Measurements from ENCODE around the gene C12orf42. TPM values are rescaled to one million over a fixed set of nuclear protein-coding genes. Genes with fewer than 3 reads are reported as not detected.

Gene C12orf42
- total RNA-seq, 1 experiment from 2014 or later = not detected

GRCh38 chr12:103397536-103397935 lies 98.2 kb downstream of the C12orf42 start:
- Histone ChIP-seq H3K9ac (ENCODE audit: low read length) (no peak overlapping the region), H3K4me1 (ENCODE audit: low read length) (no peaks in the 10 kb centered on the region), H2AFZ (ENCODE audit: low read length) (no peak overlapping the region), H3K36me3 (ENCODE audit: insufficient read depth, low read length) (no peaks in the 10 kb centered on the region), H3K4me2 (ENCODE audit: low read depth, low read length, poor library complexity, severe bottlenecking) (no peak overlapping the region), H3K9me2 (replicated peaks; ENCODE audit: insufficient read depth, low read length) (no peaks in the 10 kb centered on the region), H3K27me3 (ENCODE audit: low read length) (no peaks in the 10 kb centered on the region), H3K79me2 (ENCODE audit: low read length) (no peaks in the 10 kb centered on the region), H3K9me3 (ENCODE audit: low read length) (no peaks in the 10 kb centered on the region), H4K20me1 (ENCODE audit: insufficient read depth, low read depth, low read length) (no peaks in the 10 kb centered on the region), H3K27ac (ENCODE audit: low read length) (no peak overlapping the region), H3K4me3 (ENCODE audit: low read length) (no peak overlapping the region)
- no peak for DNase-seq

GRCh38 chr12:103392722-103393121 lies 103.0 kb downstream of the C12orf42 start:
- H3K9me3 ChIP-seq (ENCODE audit: low read length) = no peaks in the 10 kb centered on the region
- no peaks in the 10 kb centered on the region for H3K4me1 ChIP-seq (ENCODE audit: low read length)
- DNase-seq = no peak
- H3K79me2 ChIP-seq (ENCODE audit: low read length) = no peaks in the 10 kb centered on the region
- no peak overlapping the region for H3K27ac ChIP-seq (ENCODE audit: low read length)
- no peak overlapping the region for H3K9ac ChIP-seq (ENCODE audit: low read length)
- H3K4me2 ChIP-seq (ENCODE audit: low read depth, low read length, poor library complexity, severe bottlenecking) = no peak overlapping the region
- no peaks in the 10 kb centered on the region for H3K27me3 ChIP-seq (ENCODE audit: low read length)
- no peak overlapping the region for H3K4me3 ChIP-seq (ENCODE audit: low read length)
- no peaks in the 10 kb centered on the region for H4K20me1 ChIP-seq (ENCODE audit: insufficient read depth, low read depth, low read length)
- H3K9me2 ChIP-seq (replicated peaks; ENCODE audit: insufficient read depth, low read length) = no peaks in the 10 kb centered on the region
- H3K36me3 ChIP-seq (ENCODE audit: insufficient read depth, low read length) = no peaks in the 10 kb centered on the region
- no peak overlapping the region for H2AFZ ChIP-seq (ENCODE audit: low read length)

- no peaks in the 10 kb centered on the region for H3K9me2 ChIP-seq (replicated peaks; ENCODE audit: insufficient read depth, low read length)
- no peak overlapping the region for H3K9ac ChIP-seq (ENCODE audit: low read length)
- H3K4me2 ChIP-seq (ENCODE audit: low read depth, low read length, poor library complexity, severe bottlenecking) = no peak overlapping the region
- H3K4me3 ChIP-seq (ENCODE audit: low read length) = no peak overlapping the region
- no peaks in the 10 kb centered on the region for H3K36me3 ChIP-seq (ENCODE audit: insufficient read depth, low read length)
- H3K27ac ChIP-seq (ENCODE audit: low read length) = no peak overlapping the region
- H3K79me2 ChIP-seq (ENCODE audit: low read length) = no peaks in the 10 kb centered on the region
- H2AFZ ChIP-seq (ENCODE audit: low read length) = no peak overlapping the region
- DNase-seq = no peak
- H3K4me1 ChIP-seq (ENCODE audit: low read length) = no peaks in the 10 kb centered on the region
- no peaks in the 10 kb centered on the region for H3K27me3 ChIP-seq (ENCODE audit: low read length)
- H3K9me3 ChIP-seq (ENCODE audit: low read length) = no peaks in the 10 kb centered on the region
- H4K20me1 ChIP-seq (ENCODE audit: insufficient read depth, low read depth, low read length) = no peaks in the 10 kb centered on the region
Observed at GRCh38 chr12:103391103-103391502, 104.7 kb downstream of the C12orf42 start.

GRCh38 chr12:103387385-103387784 lies 108.4 kb downstream of the C12orf42 start:
- H3K4me1 ChIP-seq (ENCODE audit: low read length) = no peaks in the 10 kb centered on the region
- no peak overlapping the region for H3K4me2 ChIP-seq (ENCODE audit: low read depth, low read length, poor library complexity, severe bottlenecking)
- H3K36me3 ChIP-seq (ENCODE audit: insufficient read depth, low read length) = no peaks in the 10 kb centered on the region
- H3K9me2 ChIP-seq (replicated peaks; ENCODE audit: insufficient read depth, low read length) = no peaks in the 10 kb centered on the region
- no peaks in the 10 kb centered on the region for H3K27me3 ChIP-seq (ENCODE audit: low read length)
- H2AFZ ChIP-seq (ENCODE audit: low read length) = no peak overlapping the region
- no peak overlapping the region for H3K4me3 ChIP-seq (ENCODE audit: low read length)
- no peak for DNase-seq
- no peaks in the 10 kb centered on the region for H3K9me3 ChIP-seq (ENCODE audit: low read length)
- no peaks in the 10 kb centered on the region for H4K20me1 ChIP-seq (ENCODE audit: insufficient read depth, low read depth, low read length)
- no peaks in the 10 kb centered on the region for H3K79me2 ChIP-seq (ENCODE audit: low read length)
- H3K9ac ChIP-seq (ENCODE audit: low read length) = no peak overlapping the region
- H3K27ac ChIP-seq (ENCODE audit: low read length) = no peak overlapping the region

GRCh38 chr12:103386451-103386850 lies 109.3 kb downstream of the C12orf42 start:
- H3K27me3 ChIP-seq (ENCODE audit: low read length) = no peaks in the 10 kb centered on the region
- H3K4me1 ChIP-seq (ENCODE audit: low read length) = no peaks in the 10 kb centered on the region
- no peak for DNase-seq
- H3K9me2 ChIP-seq (replicated peaks; ENCODE audit: insufficient read depth, low read length) = no peaks in the 10 kb centered on the region
- no peak overlapping the region for H3K4me3 ChIP-seq (ENCODE audit: low read length)
- H3K79me2 ChIP-seq (ENCODE audit: low read length) = no peaks in the 10 kb centered on the region
- H3K36me3 ChIP-seq (ENCODE audit: insufficient read depth, low read length) = no peaks in the 10 kb centered on the region
- H4K20me1 ChIP-seq (ENCODE audit: insufficient read depth, low read depth, low read length) = no peaks in the 10 kb centered on the region
- H3K4me2 ChIP-seq (ENCODE audit: low read depth, low read length, poor library complexity, severe bottlenecking) = no peak overlapping the region
- H2AFZ ChIP-seq (ENCODE audit: low read length) = no peak overlapping the region
- H3K9me3 ChIP-seq (ENCODE audit: low read length) = no peaks in the 10 kb centered on the region
- H3K27ac ChIP-seq (ENCODE audit: low read length) = no peak overlapping the region
- H3K9ac ChIP-seq (ENCODE audit: low read length) = no peak overlapping the region

GRCh38 chr12:103382736-103383346 lies 112.9 kb downstream of the C12orf42 start:
- no peaks in the 10 kb centered on the region for H3K27me3 ChIP-seq (ENCODE audit: low read length)
- H4K20me1 ChIP-seq (ENCODE audit: insufficient read depth, low read depth, low read length) = no peaks in the 10 kb centered on the region
- H2AFZ ChIP-seq (ENCODE audit: low read length) = no peak overlapping the region
- H3K9ac ChIP-seq (ENCODE audit: low read length) = no peak overlapping the region
- H3K4me3 ChIP-seq (ENCODE audit: low read length) = no peak overlapping the region
- DNase-seq = no peak
- H3K27ac ChIP-seq (ENCODE audit: low read length) = no peak overlapping the region
- no peaks in the 10 kb centered on the region for H3K79me2 ChIP-seq (ENCODE audit: low read length)
- no peaks in the 10 kb centered on the region for H3K36me3 ChIP-seq (ENCODE audit: insufficient read depth, low read length)
- no peak overlapping the region for H3K4me2 ChIP-seq (ENCODE audit: low read depth, low read length, poor library complexity, severe bottlenecking)
- H3K4me1 ChIP-seq (ENCODE audit: low read length) = no peaks in the 10 kb centered on the region
- H3K9me3 ChIP-seq (ENCODE audit: low read length) = no peaks in the 10 kb centered on the region
- H3K9me2 ChIP-seq (replicated peaks; ENCODE audit: insufficient read depth, low read length) = no peaks in the 10 kb centered on the region

- Histone ChIP-seq H3K9me3 (ENCODE audit: low read length) (no peaks in the 10 kb centered on the region), H3K4me1 (ENCODE audit: low read length) (no peaks in the 10 kb centered on the region), H3K27me3 (ENCODE audit: low read length) (no peaks in the 10 kb centered on the region), H3K27ac (ENCODE audit: low read length) (no peak overlapping the region), H3K9ac (ENCODE audit: low read length) (no peak overlapping the region), H3K4me3 (ENCODE audit: low read length) (no peak overlapping the region), H3K36me3 (ENCODE audit: insufficient read depth, low read length) (no peaks in the 10 kb centered on the region), H3K9me2 (replicated peaks; ENCODE audit: insufficient read depth, low read length) (no peaks in the 10 kb centered on the region), H2AFZ (ENCODE audit: low read length) (no peak overlapping the region), H3K4me2 (ENCODE audit: low read depth, low read length, poor library complexity, severe bottlenecking) (no peak overlapping the region), H4K20me1 (ENCODE audit: insufficient read depth, low read depth, low read length) (no peaks in the 10 kb centered on the region), H3K79me2 (ENCODE audit: low read length) (no peaks in the 10 kb centered on the region)
- DNase-seq = no peak
Observed at GRCh38 chr12:103382119-103382518, 113.6 kb downstream of the C12orf42 start.

GRCh38 chr12:103379670-103380069 lies 116.1 kb downstream of the C12orf42 start:
- no peak overlapping the region for H2AFZ ChIP-seq (ENCODE audit: low read length)
- no peaks in the 10 kb centered on the region for H3K79me2 ChIP-seq (ENCODE audit: low read length)
- H3K9me2 ChIP-seq (replicated peaks; ENCODE audit: insufficient read depth, low read length) = no peaks in the 10 kb centered on the region
- no peaks in the 10 kb centered on the region for H3K4me1 ChIP-seq (ENCODE audit: low read length)
- no peak overlapping the region for H3K4me3 ChIP-seq (ENCODE audit: low read length)
- no peak for DNase-seq
- no peak overlapping the region for H3K4me2 ChIP-seq (ENCODE audit: low read depth, low read length, poor library complexity, severe bottlenecking)
- no peaks in the 10 kb centered on the region for H4K20me1 ChIP-seq (ENCODE audit: insufficient read depth, low read depth, low read length)
- no peak overlapping the region for H3K27ac ChIP-seq (ENCODE audit: low read length)
- H3K36me3 ChIP-seq (ENCODE audit: insufficient read depth, low read length) = no peaks in the 10 kb centered on the region
- H3K9me3 ChIP-seq (ENCODE audit: low read length) = no peaks in the 10 kb centered on the region
- H3K9ac ChIP-seq (ENCODE audit: low read length) = no peak overlapping the region
- H3K27me3 ChIP-seq (ENCODE audit: low read length) = no peaks in the 10 kb centered on the region
